ENCODE measurements around the gene INTS1.
"Not testable (repeated sequence)": the region's sequence is repeated elsewhere in the genome, so short reads cannot be mapped to it uniquely, and the experiment has no call there.

Gene INTS1

DNA sequence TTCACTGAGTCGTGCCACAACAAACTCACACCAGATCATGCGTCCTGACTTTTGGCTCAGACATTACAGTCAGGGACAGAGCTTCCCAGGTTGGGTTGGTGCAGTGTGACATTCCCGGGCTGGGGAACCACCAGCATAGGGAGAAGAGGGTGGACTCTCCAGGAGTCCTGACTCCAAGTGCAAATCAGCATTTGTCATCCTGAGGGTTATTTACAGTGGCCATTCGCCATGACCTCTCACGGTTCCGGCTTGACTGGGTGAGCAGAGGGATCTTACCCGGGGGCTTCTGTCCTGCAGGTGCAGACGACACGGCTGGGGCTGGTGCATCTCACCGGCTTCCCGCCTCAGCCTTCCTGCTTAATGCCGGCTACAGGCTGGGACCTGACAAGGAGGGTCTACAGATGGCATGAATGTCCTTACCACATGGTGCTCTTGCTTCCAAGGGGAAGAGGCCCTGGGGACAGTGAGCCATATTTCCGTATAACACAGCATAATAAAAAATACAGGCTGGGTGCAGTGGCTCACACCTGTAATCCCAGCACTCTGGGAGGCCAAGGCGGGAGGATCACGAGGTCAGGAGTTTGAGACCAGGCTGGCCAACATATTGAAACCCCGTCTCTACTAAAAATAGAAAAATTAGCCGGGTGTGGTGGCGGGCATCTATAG, 12.5 kb upstream of the INTS1 start:
- Histone ChIP-seq H3K36me3 (ENCODE audit: control insufficient read depth, low read length) (no peaks in the 10 kb centered on the region), H3K27me3 (ENCODE audit: control insufficient read depth, low read length) (no peaks in the 10 kb centered on the region), H3K27ac (ENCODE audit: low read depth, low read length) (no peak overlapping the region), H3K79me2 (ENCODE audit: control insufficient read depth, low read length) (no peaks in the 10 kb centered on the region), H3K4me1 (ENCODE audit: control insufficient read depth, low read length) (peaks cover 33% of the 10 kb centered on the region), H3K9me3 (ENCODE audit: control insufficient read depth, insufficient read depth, low read length) (no peaks in the 10 kb centered on the region), H3K4me2 (ENCODE audit: low read length) (no peak overlapping the region), H3K4me3 (ENCODE audit: low read length) (no peak overlapping the region), H3F3A (ENCODE audit: control insufficient read depth, insufficient read depth) (0 out of 2 replicates have a peak, but pooled peaks cover 2% of the 10 kb centered on the region), H3K9me2 (replicated peaks; ENCODE audit: control insufficient read depth, low read length) (no peaks in the 10 kb centered on the region), H4K20me1 (ENCODE audit: control insufficient read depth, insufficient read depth, low read depth, low read length) (no peaks in the 10 kb centered on the region)
- TF ChIP-seq, protein P1, sequence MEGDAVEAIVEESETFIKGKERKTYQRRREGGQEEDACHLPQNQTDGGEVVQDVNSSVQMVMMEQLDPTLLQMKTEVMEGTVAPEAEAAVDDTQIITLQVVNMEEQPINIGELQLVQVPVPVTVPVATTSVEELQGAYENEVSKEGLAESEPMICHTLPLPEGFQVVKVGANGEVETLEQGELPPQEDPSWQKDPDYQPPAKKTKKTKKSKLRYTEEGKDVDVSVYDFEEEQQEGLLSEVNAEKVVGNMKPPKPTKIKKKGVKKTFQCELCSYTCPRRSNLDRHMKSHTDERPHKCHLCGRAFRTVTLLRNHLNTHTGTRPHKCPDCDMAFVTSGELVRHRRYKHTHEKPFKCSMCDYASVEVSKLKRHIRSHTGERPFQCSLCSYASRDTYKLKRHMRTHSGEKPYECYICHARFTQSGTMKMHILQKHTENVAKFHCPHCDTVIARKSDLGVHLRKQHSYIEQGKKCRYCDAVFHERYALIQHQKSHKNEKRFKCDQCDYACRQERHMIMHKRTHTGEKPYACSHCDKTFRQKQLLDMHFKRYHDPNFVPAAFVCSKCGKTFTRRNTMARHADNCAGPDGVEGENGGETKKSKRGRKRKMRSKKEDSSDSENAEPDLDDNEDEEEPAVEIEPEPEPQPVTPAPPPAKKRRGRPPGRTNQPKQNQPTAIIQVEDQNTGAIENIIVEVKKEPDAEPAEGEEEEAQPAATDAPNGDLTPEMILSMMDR (IDR thresholded peaks at IDR 0.05; ENCODE audit: low read depth, low read length, poor library complexity, severe bottlenecking): no peak
- no peak for TF ChIP-seq EZH2phosphoT487 (IDR thresholded peaks at IDR 0.05; ENCODE audit: borderline replicate concordance, low read length)

DNA sequence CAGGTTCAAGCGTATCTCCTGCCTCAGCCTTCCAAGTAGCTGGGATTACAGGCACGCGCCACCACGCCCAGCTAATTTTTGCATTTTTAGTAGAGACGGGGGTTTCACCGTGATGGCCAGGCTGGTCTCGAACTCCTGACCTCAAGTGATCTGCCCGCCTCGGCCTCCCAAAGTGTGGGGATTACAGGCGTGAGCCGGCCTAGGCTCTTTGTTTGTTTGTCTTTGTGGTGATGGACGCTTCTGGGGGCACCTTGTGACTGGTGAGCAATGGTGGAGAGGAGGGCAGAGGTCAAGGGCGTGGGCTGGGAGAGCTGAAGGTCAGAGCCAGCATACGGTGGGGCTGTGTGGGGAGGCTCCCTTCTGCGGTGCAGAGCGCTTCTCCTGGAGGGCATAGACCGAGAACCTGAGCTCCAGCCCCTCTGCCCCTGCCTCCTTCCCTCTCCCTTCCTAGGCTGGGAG, 11.3 kb upstream of the INTS1 start:
- H3K27ac ChIP-seq (ENCODE audit: low read depth, low read length); H3K27me3 ChIP-seq (ENCODE audit: control insufficient read depth, low read length); H3K79me2 ChIP-seq (ENCODE audit: control insufficient read depth, low read length); H3K36me3 ChIP-seq (ENCODE audit: control insufficient read depth, low read length); H3K4me2 ChIP-seq (ENCODE audit: low read length); H3K4me3 ChIP-seq (ENCODE audit: low read length); H3F3A ChIP-seq (ENCODE audit: control insufficient read depth, insufficient read depth); H4K20me1 ChIP-seq (ENCODE audit: control insufficient read depth, insufficient read depth, low read depth, low read length); H3K9me3 ChIP-seq (ENCODE audit: control insufficient read depth, insufficient read depth, low read length); H3K9me2 ChIP-seq (replicated peaks; ENCODE audit: control insufficient read depth, low read length): not testable (repeated sequence)
- H3K4me1 ChIP-seq (ENCODE audit: control insufficient read depth, low read length): peaks cover 40% of the 10 kb centered on the region

DNA sequence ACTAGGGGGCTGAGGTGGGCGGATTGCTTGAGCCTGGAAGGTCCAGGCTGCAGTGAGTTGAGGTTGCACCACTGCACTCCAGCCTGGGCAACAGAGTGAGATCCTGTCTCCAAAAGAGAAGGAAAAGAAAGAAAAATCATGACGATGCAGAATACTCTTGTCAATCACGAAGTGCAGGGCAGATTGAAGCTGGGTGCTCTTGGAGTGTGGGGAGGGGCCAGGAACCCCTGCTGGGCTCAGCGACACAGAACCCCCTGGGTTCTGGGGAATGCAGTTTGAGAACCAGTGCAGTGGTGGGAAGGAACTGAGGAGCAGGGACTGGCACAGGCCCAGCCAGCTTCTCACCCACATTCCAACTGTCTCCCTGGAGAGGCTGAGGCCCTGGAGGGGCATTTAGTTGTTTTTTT, 10.8 kb upstream of the INTS1 start:
- no peaks in the 10 kb centered on the region for H3K27me3 ChIP-seq (ENCODE audit: control insufficient read depth, low read length)
- no peaks in the 10 kb centered on the region for H3K36me3 ChIP-seq (ENCODE audit: control insufficient read depth, low read length)
- H3K79me2 ChIP-seq (ENCODE audit: control insufficient read depth, low read length): no peaks in the 10 kb centered on the region
- no peaks in the 10 kb centered on the region for H4K20me1 ChIP-seq (ENCODE audit: control insufficient read depth, insufficient read depth, low read depth, low read length)
- H3K4me1 ChIP-seq (ENCODE audit: control insufficient read depth, low read length): peaks cover 45% of the 10 kb centered on the region
- H3K4me3 ChIP-seq (ENCODE audit: low read length): no peak overlapping the region
- TF ChIP-seq, protein P1 (IDR thresholded peaks at IDR 0.05; ENCODE audit: low read depth, low read length, poor library complexity, severe bottlenecking): no peak
- no peak for TF ChIP-seq EZH2phosphoT487 (IDR thresholded peaks at IDR 0.05; ENCODE audit: borderline replicate concordance, low read length)
- H3K9me2 ChIP-seq (replicated peaks; ENCODE audit: control insufficient read depth, low read length): no peaks in the 10 kb centered on the region
- no peak overlapping the region for H3K27ac ChIP-seq (ENCODE audit: low read depth, low read length)
- no peak overlapping the region for H3K4me2 ChIP-seq (ENCODE audit: low read length)
- no peaks in the 10 kb centered on the region for H3K9me3 ChIP-seq (ENCODE audit: control insufficient read depth, insufficient read depth, low read length)
- H3F3A ChIP-seq (ENCODE audit: control insufficient read depth, insufficient read depth): peaks cover 2% of the 10 kb centered on the region; the same call in 1 of the 2 replicates

DNA sequence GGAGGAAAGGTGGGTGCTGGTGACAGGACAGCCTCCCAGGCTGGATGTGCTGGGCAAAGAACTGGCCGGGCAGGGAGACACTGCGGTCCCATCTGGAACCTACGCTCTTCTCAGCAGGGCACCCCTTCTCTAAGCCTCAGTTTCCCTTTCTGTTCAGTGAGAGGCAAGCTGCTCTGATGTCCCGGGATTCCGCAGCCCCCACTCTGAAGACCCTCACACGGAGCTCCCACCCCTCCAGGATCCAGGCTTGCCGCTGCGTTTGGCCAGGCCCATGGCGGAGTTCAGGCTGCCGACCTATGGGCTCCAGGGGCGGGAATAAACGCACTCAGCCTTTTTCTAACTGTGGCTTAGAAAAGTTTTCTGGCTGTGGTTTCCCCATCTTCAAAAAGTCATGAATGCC, 10.2 kb upstream of the INTS1 start:
- Histone ChIP-seq H3K9me3 (ENCODE audit: control insufficient read depth, insufficient read depth, low read length) (no peaks in the 10 kb centered on the region), H3K79me2 (ENCODE audit: control insufficient read depth, low read length) (no peaks in the 10 kb centered on the region), H3F3A (ENCODE audit: control insufficient read depth, insufficient read depth) (peaks cover 2% of the 10 kb centered on the region; the same call in 1 of the 2 replicates), H4K20me1 (ENCODE audit: control insufficient read depth, insufficient read depth, low read depth, low read length) (no peaks in the 10 kb centered on the region), H3K27ac (ENCODE audit: low read depth, low read length) (no peak overlapping the region), H3K9me2 (replicated peaks; ENCODE audit: control insufficient read depth, low read length) (no peaks in the 10 kb centered on the region), H3K4me1 (ENCODE audit: control insufficient read depth, low read length) (peaks cover 51% of the 10 kb centered on the region), H3K4me3 (ENCODE audit: low read length) (no peak overlapping the region), H3K27me3 (ENCODE audit: control insufficient read depth, low read length) (no peaks in the 10 kb centered on the region), H3K4me2 (ENCODE audit: low read length) (no peak overlapping the region), H3K36me3 (ENCODE audit: control insufficient read depth, low read length) (no peaks in the 10 kb centered on the region)
- TF ChIP-seq, protein P1 (IDR thresholded peaks at IDR 0.05; ENCODE audit: low read depth, low read length, poor library complexity, severe bottlenecking): no peak
- no peak for TF ChIP-seq EZH2phosphoT487 (IDR thresholded peaks at IDR 0.05; ENCODE audit: borderline replicate concordance, low read length)
